Left ventricle myocardium inferior (tissue), 1 donor: ENCODE results near the gene RBMS3. TPM values are rescaled to one million over a fixed set of nuclear protein-coding genes. Genes with fewer than 3 reads are reported as not detected.

Experiments
- DNase-seq: peaks from one replicate; pipeline ENCODE4 v3.0.0-alpha.2; 2020
- H3K27ac ChIP-seq: fragments of 200-600 bp; replicated peaks from 2 replicates; pipeline ENCODE4 v1.8.0; 2021
- H3K27me3 ChIP-seq: fragments of 200-600 bp; 2 replicates; pipeline ENCODE4 v1.8.0; 2021; ENCODE audit warnings: low read depth
- H3K36me3 ChIP-seq: fragments of 200-600 bp; 2 replicates; pipeline ENCODE4 v1.8.0; 2021
- H3K4me1 ChIP-seq: fragments of 200-600 bp; 2 replicates; pipeline ENCODE4 v1.8.0; 2021
- H3K4me3 ChIP-seq: fragments of 200-600 bp; 2 replicates; pipeline ENCODE4 v1.8.0; 2021; ENCODE audit warnings: mild to moderate bottlenecking, moderate library complexity
- H3K9me3 ChIP-seq: fragments of 200-600 bp; replicated peaks from 2 replicates; pipeline ENCODE4 v1.8.0; 2021
- CTCF ChIP-seq: fragments of 200-600 bp; IDR thresholded peaks from 2 replicates; pipeline ENCODE4 v1.8.0; 2021; ENCODE audit warnings: antibody characterized with exemption, mild to moderate bottlenecking, borderline replicate concordance
- intact Hi-C: fragments of 100-400 bp; cut with micrococcal nuclease; formaldehyde crosslinking; loops from one replicate; pipeline ENCODE4 v1.11.0; 2022
- total RNA-seq: library from RNA; stranded (reverse); fragmentation: NEBNext Ultra II Directional; extraction: Animal tissue kit (Norgen Biotek cat#: 25700); gene quantifications from one replicate; pipeline ENCODE4 v1.2.1, GENCODE V29; 2021
- donor health status: DM: no; HTN: yes; CAD: no; lungs with severe emphysema.

Gene RBMS3
- total RNA-seq, 1 donor from 2014 or later = 25.3 TPM

- Histone ChIP-seq H3K27ac (peak overlapping the region; percentile 17), H3K9me3 (no peaks in the 10 kb centered on the region), H3K4me3 (no peak overlapping the region), H3K27me3 (no peaks in the 10 kb centered on the region), H3K36me3 (no peaks in the 10 kb centered on the region), H3K4me1 (peaks cover 90% of the 10 kb centered on the region)
- no peak for TF ChIP-seq CTCF
- intact Hi-C loops = no loop called here
- no peak for DNase-seq
These were observed 128.5 kb downstream of the RBMS3 start for GRCh38 chr3:29409409-29409808.

- Histone ChIP-seq H3K27ac (peak overlapping the region; percentile 45), H3K27me3 (no peaks in the 10 kb centered on the region), H3K36me3 (no peaks in the 10 kb centered on the region), H3K4me3 (no peak overlapping the region), H3K4me1 (peaks cover 91% of the 10 kb centered on the region), H3K9me3 (no peaks in the 10 kb centered on the region)
- intact Hi-C loops = no loop called here
- no peak for DNase-seq
- no peak for TF ChIP-seq CTCF
These were observed 129.3 kb downstream of the RBMS3 start for GRCh38 chr3:29410220-29410619.

GRCh38 chr3:29410660-29411405 is 130.0 kb downstream of the RBMS3 start:
- no peak overlapping the region for H3K4me3 ChIP-seq
- intact Hi-C loops = no loop called here
- DNase-seq = no peak
- H3K27me3 ChIP-seq = no peaks in the 10 kb centered on the region
- no peak for TF ChIP-seq CTCF
- H3K9me3 ChIP-seq = no peaks in the 10 kb centered on the region
- H3K4me1 ChIP-seq = peaks cover 91% of the 10 kb centered on the region
- H3K27ac ChIP-seq = peak overlapping the region; percentile 45
- no peaks in the 10 kb centered on the region for H3K36me3 ChIP-seq

- no peak for DNase-seq
- no peak for TF ChIP-seq CTCF
- Histone ChIP-seq H3K9me3 (no peaks in the 10 kb centered on the region), H3K27me3 (no peaks in the 10 kb centered on the region), H3K4me3 (no peak overlapping the region), H3K27ac (no peak overlapping the region), H3K4me1 (peaks cover 80% of the 10 kb centered on the region), H3K36me3 (no peaks in the 10 kb centered on the region)
- intact Hi-C loops = no loop called here
These were observed 131.2 kb downstream of the RBMS3 start for GRCh38 chr3:29412110-29412509.

- no peak overlapping the region for H3K27ac ChIP-seq
- H3K27me3 ChIP-seq = no peaks in the 10 kb centered on the region
- H3K36me3 ChIP-seq = no peaks in the 10 kb centered on the region
- peaks cover 61% of the 10 kb centered on the region for H3K4me1 ChIP-seq
- no peaks in the 10 kb centered on the region for H3K9me3 ChIP-seq
- H3K4me3 ChIP-seq = peak overlapping the region; percentile 16
- intact Hi-C loops = no loop called here
- no peak for DNase-seq
- TF ChIP-seq CTCF = no peak
These were observed 133.8 kb downstream of the RBMS3 start for GRCh38 chr3:29414468-29415224.
